Stimulated activated CD4-positive, alpha-beta T cell treated with anti-CD3 and anti-CD28 coated beads, Interleukin-2, amount 100 ng/mL, for 4 hours (primary cell): Measurements from ENCODE around the gene DAB1.
"Not testable (repeated sequence)": the region's sequence is repeated elsewhere in the genome, so short reads cannot be mapped to it uniquely, and the experiment has no call there.

Experiments
- DNase-seq: peaks from one replicate; pipeline ENCODE4 v3.0.0-alpha.2; 2020; ENCODE audit warnings: low read depth

Gene DAB1

GRCh38 chr1:57272150-57272549 lies 151.7 kb downstream of the DAB1 start:
- DNase-seq: no peak

DNA sequence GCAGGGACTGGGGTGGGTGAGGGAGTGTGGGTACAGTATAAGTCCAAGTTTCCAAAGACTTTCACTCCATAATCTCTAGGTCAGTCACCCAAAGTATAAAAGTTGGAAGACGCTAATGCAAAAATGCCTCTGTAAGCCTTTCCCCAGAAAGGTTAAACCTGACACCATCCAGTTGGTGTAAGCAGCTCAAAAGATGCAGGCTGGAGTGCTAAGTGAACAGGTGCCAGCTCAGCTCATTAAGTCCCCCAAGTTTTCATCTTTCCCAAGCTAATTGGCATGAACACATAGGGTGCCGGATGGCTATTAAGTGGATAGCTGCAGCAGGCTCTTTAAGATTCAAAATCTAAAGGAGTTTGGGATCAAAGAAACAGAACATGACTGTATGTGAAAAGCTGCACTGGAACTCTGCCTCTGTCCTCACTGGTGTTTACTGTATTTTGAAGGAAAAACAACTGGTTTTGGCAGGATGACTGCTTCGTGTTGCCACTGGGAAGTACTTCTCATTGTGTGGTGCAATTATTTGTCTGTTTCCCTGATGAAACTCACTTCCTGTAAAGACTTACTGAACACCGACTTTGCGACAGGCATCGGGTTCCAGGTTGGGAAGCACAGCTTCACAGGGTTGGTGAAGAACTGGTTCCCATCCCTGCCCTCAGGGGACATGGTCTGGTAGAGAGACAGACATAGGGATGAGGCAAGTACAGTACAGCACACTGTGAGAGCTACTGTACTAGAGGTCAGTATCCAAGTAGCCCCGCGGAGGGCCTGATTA lies 152.7 kb downstream of the DAB1 start:
- DNase-seq: no peak

- DNase-seq: no peak
Measured at GRCh38 chr1:57269630-57270225, 154.1 kb downstream of the DAB1 start.

GRCh38 chr1:57265104-57265503 lies 158.8 kb downstream of the DAB1 start:
- DNase-seq: no peak

GRCh38 chr1:57262472-57262871 lies 161.4 kb downstream of the DAB1 start:
- no peak for DNase-seq

GRCh38 chr1:57258557-57259325 lies 165.1 kb downstream of the DAB1 start:
- no peak for DNase-seq

DNA sequence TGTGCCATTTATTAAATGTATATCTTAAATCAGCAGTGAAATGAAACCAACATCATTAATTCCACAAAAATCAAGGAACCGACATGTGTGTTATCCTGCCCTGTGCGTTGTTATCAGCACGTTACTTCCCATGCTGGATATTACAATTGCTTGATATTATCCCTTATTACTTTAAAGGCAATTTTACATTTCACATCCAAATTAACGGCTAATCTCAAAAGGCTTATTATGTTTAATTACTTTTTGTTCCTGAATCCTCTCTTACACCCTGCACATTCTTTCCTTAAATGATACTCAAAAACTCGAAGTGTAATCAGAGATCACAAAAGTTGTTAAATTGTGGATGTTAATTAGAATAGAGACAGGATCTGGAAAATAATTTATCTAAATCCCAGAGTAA lies 167.9 kb downstream of the DAB1 start:
- no peak for DNase-seq

- DNase-seq: no peak
Measured at GRCh38 chr1:57254022-57254421, 169.8 kb downstream of the DAB1 start.

- no peak for DNase-seq
Measured at GRCh38 chr1:57252597-57253294, 171.1 kb downstream of the DAB1 start.

GRCh38 chr1:57250021-57250420 lies 173.8 kb downstream of the DAB1 start:
- DNase-seq: no peak

- no peak for DNase-seq
Measured at GRCh38 chr1:57249511-57249910, 174.3 kb downstream of the DAB1 start.

GRCh38 chr1:57248830-57249229 lies 175.0 kb downstream of the DAB1 start:
- DNase-seq: no peak

DNA sequence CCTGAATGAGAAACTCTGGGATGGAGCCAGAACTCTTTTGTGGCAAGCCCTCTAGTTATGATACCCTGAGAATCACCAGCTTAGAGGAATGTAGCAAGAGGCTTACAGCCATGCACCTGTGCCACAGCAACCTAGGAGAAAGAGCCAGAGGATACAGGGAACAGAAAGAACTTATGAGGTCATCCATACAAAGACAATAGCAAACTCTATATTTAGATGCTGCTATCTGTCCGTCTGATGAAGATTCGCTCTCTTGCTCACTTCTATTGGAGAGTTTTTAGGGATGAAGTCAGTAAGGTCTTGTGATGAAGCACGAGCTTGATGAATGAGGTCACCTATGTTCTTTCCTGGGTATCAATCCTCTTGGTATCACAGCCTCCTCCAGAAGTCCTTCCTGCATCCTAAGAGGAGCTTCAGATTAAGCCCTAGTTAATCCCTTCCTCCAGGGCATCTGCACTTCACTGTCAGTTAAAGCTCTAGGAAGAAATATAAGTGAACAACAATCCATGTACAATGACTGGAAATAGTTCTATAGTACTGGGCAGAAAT lies 185.6 kb downstream of the DAB1 start:
- no peak for DNase-seq

DNA sequence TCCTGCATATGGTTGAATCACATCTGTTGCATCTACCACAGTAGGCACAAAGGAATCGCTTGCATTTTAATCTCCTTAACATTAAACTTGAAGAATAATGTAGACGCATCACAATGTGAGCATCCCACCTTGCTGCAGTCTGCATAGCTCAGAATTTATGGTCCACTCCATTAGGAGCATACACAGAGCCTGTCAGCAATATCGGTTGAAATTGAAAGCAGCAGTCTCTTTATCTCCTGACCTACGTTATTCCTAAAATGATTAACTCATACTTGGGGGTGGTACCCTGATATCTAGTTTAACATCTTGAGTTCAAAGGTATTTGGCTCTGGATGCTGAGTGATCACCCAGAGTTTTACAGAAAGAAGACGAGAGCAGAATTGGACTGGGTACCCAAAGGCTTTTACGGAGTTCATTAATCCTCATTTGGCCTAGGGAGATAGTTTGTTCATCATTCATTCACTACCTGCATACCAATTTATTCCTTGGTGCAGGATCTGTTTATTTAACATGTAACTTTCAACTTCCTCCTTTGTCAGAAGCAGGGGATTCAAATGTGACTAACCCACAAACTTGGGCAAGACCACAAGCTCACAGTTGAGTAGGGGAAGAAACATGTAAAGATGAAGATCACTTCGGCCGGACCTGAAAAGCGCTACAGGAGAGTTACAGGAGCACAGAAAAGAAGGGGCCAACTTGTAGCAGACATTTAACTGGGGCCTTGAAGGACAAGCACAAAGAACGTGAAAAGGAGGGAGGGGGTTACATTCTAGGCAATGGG lies 187.9 kb downstream of the DAB1 start:
- DNase-seq: no peak

GRCh38 chr1:57234459-57234858 lies 189.4 kb downstream of the DAB1 start:
- no peak for DNase-seq

DNA sequence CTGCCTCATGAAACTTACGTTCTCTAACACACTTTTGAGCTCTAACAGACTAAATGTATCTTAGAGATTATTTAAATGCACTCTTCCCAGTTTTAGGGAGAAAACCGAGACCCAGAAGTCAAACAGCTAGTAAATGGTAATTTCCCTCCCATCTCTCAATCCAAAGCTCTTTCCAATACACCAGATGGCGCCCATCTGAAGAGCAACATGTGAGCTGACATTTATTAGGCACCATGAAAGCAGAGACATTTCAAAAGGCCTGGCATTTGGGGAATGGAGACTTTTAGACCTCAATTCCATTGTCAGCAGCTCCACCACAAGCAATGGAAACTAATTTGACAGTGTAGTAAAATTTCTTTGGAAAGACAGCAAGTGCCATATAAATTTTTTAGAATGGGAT lies 191.4 kb downstream of the DAB1 start:
- no peak for DNase-seq

GRCh38 chr1:57229998-57230397 lies 193.9 kb downstream of the DAB1 start:
- DNase-seq: no peak

GRCh38 chr1:57229076-57229475 lies 194.8 kb downstream of the DAB1 start:
- no peak for DNase-seq

- DNase-seq: no peak
Measured at GRCh38 chr1:57222801-57223200, 201.1 kb downstream of the DAB1 start.

- DNase-seq: no peak
Measured at GRCh38 chr1:57222307-57222706, 201.6 kb downstream of the DAB1 start.

DNA sequence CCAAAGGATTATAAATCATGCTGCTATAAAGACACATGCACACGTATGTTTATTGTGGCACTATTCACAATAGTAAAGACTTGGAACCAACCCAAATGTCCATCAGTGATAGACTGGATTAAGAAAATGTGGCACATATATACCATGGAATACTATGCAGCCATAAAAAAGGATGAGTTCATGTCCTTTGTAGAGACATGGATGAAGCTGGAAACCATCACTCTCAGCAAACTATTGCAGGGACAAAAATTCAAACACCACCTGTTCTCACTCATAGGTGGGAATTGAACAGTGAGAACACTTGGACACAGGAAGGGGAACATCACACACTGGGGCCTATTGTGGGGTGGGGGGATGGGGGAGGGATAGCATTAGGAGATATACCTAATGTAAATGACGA lies 203.0 kb downstream of the DAB1 start:
- DNase-seq: not testable (repeated sequence)
